ENCODE data around the gene GNS. TPM values are rescaled to one million over a fixed set of nuclear protein-coding genes. Genes with fewer than 3 reads are reported as not detected.

The GNS gene
- total and polyA plus RNA-seq, 2 of the 13 experiments (the other 11 are each of a cell fraction or from before 2014, with no cell fraction given), result 49.8 to 51.0 TPM

- TF ChIP-seq PAXIP1 (CRISPR knock-in tag; conservative IDR thresholded peaks at IDR 0.05), result peak; percentile 64
- TF ChIP-seq FLYWCH1 (CRISPR knock-in tag; IDR thresholded peaks at IDR 0.05), result no peak
- no peak for TF ChIP-seq ZNF607 (CRISPR knock-in tag; IDR thresholded peaks at IDR 0.05; ENCODE audit: borderline replicate concordance)
- no peak for TF ChIP-seq ZNF335 (CRISPR knock-in tag; IDR thresholded peaks at IDR 0.05)
- no peak for TF ChIP-seq FOXA1 (IDR thresholded peaks at IDR 0.05)
- TF ChIP-seq FOXA1 (CRISPR knock-in tag; IDR thresholded peaks at IDR 0.05), result 0 out of 2 replicates have a peak, but pooled peaks have one; percentile 24
- TF ChIP-seq REPIN1 (CRISPR knock-in tag; IDR thresholded peaks at IDR 0.05; ENCODE audit: borderline replicate concordance, low read depth), result no peak
- TF ChIP-seq TCF7 (IDR thresholded peaks at IDR 0.05; ENCODE audit: low read depth), result peak; percentile 47; the same call in 1 of the 2 replicates
- TF ChIP-seq CREM (IDR thresholded peaks at IDR 0.05), result peak; percentile 47
- no peak for TF ChIP-seq CREM (CRISPR knock-in tag; IDR thresholded peaks at IDR 0.05)
- TF ChIP-seq MAX (IDR thresholded peaks at IDR 0.05), result no peak
- TF ChIP-seq ZBED4 (CRISPR knock-in tag; IDR thresholded peaks at IDR 0.05; ENCODE audit: borderline replicate concordance), result no peak
- no peak for TF ChIP-seq ZNF614 (CRISPR knock-in tag; IDR thresholded peaks at IDR 0.05; ENCODE audit: borderline replicate concordance)
- TF ChIP-seq GATAD2A (CRISPR knock-in tag; IDR thresholded peaks at IDR 0.05), result peak; percentile 69
- TF ChIP-seq AHDC1 (CRISPR knock-in tag; IDR thresholded peaks at IDR 0.05; ENCODE audit: borderline replicate concordance), result peak; percentile 53; the same call in 1 of the 2 replicates
- TF ChIP-seq POGZ (CRISPR knock-in tag; IDR thresholded peaks at IDR 0.05), result no peak
- no peak for TF ChIP-seq ZNF772 (CRISPR knock-in tag; IDR thresholded peaks at IDR 0.05)
- TF ChIP-seq ETV5 (CRISPR knock-in tag; IDR thresholded peaks at IDR 0.05; ENCODE audit: borderline replicate concordance), result peak; percentile 66; the same call in 1 of the 2 replicates
- TF ChIP-seq JUND (CRISPR knock-in tag; IDR thresholded peaks at IDR 0.05), result peak; percentile 40; the same call in 1 of the 2 replicates
Observed at GRCh38 chr12:64797156-64797555, 38.0 kb upstream of the GNS start (continued).

All from HepG2 (cell line).